Nephron progenitor cell (in vitro differentiated cells): Measurements from ENCODE around the gene EIF4G1.

ENCODE experiments used
- DNase-seq: peaks from one replicate; pipeline ENCODE4 v3.0.0; 2021
- H3K27ac Mint-ChIP-seq: 2 replicates; pipeline ENCODE4 v1.8.0; 2021; ENCODE audit warnings: mild to moderate bottlenecking, moderate library complexity, mixed read lengths
- H3K27me3 Mint-ChIP-seq: 2 replicates; pipeline ENCODE4 v1.8.0; 2021; ENCODE audit warnings: mild to moderate bottlenecking, low read depth, mixed read lengths; ENCODE audit not compliant: poor library complexity
- H3K36me3 Mint-ChIP-seq: 2 replicates; pipeline ENCODE4 v1.8.0; 2021; ENCODE audit warnings: low read depth, mixed read lengths
- H3K4me1 Mint-ChIP-seq: 2 replicates; pipeline ENCODE4 v1.8.0; 2021; ENCODE audit warnings: mixed read lengths
- H3K4me3 Mint-ChIP-seq: 2 replicates; pipeline ENCODE4 v1.8.0; 2021; ENCODE audit warnings: mild to moderate bottlenecking, moderate library complexity, mixed read lengths
- H3K9me3 Mint-ChIP-seq: 2 replicates; pipeline ENCODE4 v1.8.0; 2021; ENCODE audit warnings: mild to moderate bottlenecking, moderate library complexity, mixed read lengths
- CTCF ChIP-seq: fragments of 200-600 bp; sonication (generic); IDR thresholded peaks from 2 replicates; pipeline ENCODE4 v1.5.0; 2021; ENCODE audit warnings: antibody characterized with exemption

The EIF4G1 gene

DNA sequence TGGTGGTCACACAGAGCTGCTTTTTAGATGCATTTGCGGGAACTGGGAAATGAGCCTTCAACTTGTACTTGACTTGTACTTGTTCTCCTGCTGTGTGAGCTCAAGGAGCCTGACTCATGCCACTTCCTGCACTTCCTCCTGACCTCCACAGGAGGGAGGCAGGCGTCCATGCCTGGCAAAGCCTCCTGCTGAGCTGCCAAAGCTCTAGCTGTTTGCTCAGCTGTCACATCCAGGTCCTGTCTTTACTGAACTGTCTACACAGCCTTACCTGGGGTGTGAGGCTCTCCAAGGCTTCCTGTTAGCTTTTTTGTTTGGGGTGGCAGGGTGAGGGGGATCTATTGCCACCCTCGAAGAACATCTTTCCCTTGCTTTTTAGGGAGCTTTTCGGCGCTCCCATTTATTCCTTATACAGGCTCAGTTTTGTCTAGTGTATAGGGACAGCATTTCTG, 57.2 kb downstream of the EIF4G1 start:
- peak; percentile 97 for TF ChIP-seq CTCF
- Mint-ChIP-seq H3K27ac (peak overlapping the region; percentile 53), H3K36me3 (peaks cover 37% of the 10 kb centered on the region), H3K27me3 (peaks cover 12% of the 10 kb centered on the region), H3K4me1 (peaks cover 28% of the 10 kb centered on the region), H3K4me3 (no peak overlapping the region), H3K9me3 (no peaks in the 10 kb centered on the region)
- DNase-seq: peak; percentile 74

DNA sequence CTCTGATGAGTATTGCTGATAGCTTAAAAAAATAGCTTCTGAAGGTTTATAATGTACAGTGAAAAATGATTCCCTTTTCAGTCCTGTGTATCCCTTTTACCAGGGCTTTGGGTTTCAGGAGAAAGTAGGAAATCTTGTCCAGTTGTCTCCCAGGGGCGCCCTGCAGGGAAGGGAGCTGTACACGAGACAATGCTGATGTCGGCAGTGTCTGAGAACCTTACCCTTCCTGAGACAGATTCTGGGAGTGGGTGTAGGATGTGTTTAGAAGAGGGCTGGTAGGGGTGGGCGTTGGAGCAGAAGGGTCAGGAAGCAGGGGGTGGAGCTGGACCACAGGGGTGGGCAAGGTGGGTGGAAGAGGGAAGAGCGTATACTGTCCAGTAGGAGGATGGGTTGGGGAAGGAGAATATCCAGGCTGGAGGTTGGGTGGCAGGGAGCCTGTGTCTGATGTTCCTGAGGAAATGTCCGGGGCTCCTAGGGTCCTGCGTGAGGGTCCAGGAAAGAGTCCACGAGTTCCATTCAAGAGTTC, 58.0 kb downstream of the EIF4G1 start:
- no peak overlapping the region for H3K27ac Mint-ChIP-seq
- H3K4me3 Mint-ChIP-seq: no peak overlapping the region
- peaks cover 31% of the 10 kb centered on the region for H3K4me1 Mint-ChIP-seq
- H3K9me3 Mint-ChIP-seq: no peaks in the 10 kb centered on the region
- peaks cover 15% of the 10 kb centered on the region for H3K27me3 Mint-ChIP-seq
- TF ChIP-seq CTCF: no peak
- H3K36me3 Mint-ChIP-seq: peaks cover 29% of the 10 kb centered on the region
- no peak for DNase-seq

GRCh38 chr3:184372911-184373310, 58.5 kb downstream of the EIF4G1 start:
- Mint-ChIP-seq H3K9me3 (no peaks in the 10 kb centered on the region), H3K4me3 (no peak overlapping the region), H3K4me1 (peaks cover 36% of the 10 kb centered on the region), H3K36me3 (peaks cover 23% of the 10 kb centered on the region), H3K27ac (no peak overlapping the region), H3K27me3 (peaks cover 15% of the 10 kb centered on the region)
- TF ChIP-seq CTCF: no peak
- no peak for DNase-seq

GRCh38 chr3:184373422-184373821, 59.0 kb downstream of the EIF4G1 start:
- TF ChIP-seq CTCF: no peak

DNA sequence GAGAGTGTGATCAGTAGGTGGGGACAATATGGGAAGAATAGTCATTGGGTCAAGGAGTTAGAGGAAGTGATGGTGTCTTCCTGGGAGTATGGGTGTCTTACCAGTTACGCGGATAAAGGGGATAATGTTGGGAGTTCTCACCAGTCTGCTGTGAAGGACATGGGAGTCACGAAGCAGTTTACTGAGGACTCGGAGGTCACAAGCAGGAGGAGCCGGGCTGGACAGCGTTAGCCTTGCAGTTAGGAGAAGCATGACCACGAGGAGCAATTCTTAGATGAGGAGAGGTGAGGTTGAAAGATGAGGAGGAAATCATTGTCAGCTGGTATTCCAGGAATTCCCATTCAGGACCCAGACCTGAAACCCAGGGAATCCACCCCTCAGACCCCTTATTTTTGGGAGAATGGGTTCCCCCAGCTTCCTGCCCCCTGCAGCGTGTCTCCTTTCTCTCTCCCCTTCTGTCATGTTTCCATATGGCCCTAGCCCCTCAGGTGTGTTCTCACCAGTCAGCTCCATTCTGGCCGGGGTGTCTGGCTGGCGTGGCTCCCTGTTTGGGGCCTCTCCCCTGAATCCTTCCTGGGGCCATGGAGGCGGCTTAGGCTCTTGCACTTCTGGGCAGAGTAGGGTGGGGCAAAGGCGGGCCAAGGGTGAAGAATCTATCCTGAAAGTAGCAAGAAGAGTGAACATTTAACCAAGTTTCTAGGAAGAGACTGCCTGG, 61.5 kb downstream of the EIF4G1 start:
- Mint-ChIP-seq H3K4me1 (peaks cover 52% of the 10 kb centered on the region), H3K9me3 (no peaks in the 10 kb centered on the region), H3K27ac (no peak overlapping the region), H3K36me3 (peaks cover 7% of the 10 kb centered on the region), H3K4me3 (no peak overlapping the region), H3K27me3 (peaks cover 31% of the 10 kb centered on the region)
- TF ChIP-seq CTCF: no peak
- no peak for DNase-seq

More at GRCh38 chr3:184373422-184373821, 59.0 kb downstream of the EIF4G1 start:
- Mint-ChIP-seq H3K27me3 (peaks cover 19% of the 10 kb centered on the region), H3K4me3 (no peak overlapping the region), H3K9me3 (no peaks in the 10 kb centered on the region), H3K36me3 (peaks cover 18% of the 10 kb centered on the region), H3K27ac (no peak overlapping the region), H3K4me1 (peaks cover 41% of the 10 kb centered on the region)
- DNase-seq: no peak

DNA sequence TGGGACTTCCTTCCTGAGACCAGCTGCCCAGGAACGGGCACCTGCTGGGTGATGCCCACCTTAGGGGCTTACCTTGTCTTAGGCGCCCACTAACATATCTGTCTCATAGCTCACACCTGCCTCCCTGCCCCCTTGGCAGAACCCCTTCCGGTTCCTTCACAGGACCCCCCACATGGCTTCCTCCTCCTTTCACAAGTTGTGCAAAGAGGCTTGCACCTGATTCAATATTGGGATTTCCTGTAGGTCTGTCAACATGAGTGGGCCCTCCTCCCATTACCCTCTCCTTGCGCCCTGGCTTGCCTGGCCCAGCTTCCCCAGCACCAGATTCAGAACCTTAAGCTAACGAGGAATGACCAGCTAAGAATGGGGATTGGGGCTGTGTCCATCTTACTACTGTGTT, 63.0 kb downstream of the EIF4G1 start:
- Mint-ChIP-seq H3K27ac (no peak overlapping the region), H3K9me3 (no peaks in the 10 kb centered on the region), H3K27me3 (peaks cover 46% of the 10 kb centered on the region), H3K4me3 (peak overlapping the region; percentile 82), H3K36me3 (peaks cover 7% of the 10 kb centered on the region), H3K4me1 (peaks cover 42% of the 10 kb centered on the region)
- TF ChIP-seq CTCF: no peak
- DNase-seq: no peak
